DMS153 (cell line): ENCODE results near the gene ATXN1.

Experiments
- DNase-seq: peaks from one replicate; lab custom pipeline; 2025; lab: John Stamatoyannopoulos, UW

ATXN1 gene

GRCh38 chr6:16496991-16497801 is 264.1 kb downstream of the ATXN1 start:
- no peak for DNase-seq

GRCh38 chr6:16496210-16496609 is 265.1 kb downstream of the ATXN1 start:
- no peak for DNase-seq

GRCh38 chr6:16494793-16495192 is 266.5 kb downstream of the ATXN1 start:
- no peak for DNase-seq

- no peak for DNase-seq
Observed at GRCh38 chr6:16493802-16494201, 267.5 kb downstream of the ATXN1 start.

- no peak for DNase-seq
Observed at GRCh38 chr6:16493112-16493511, 268.1 kb downstream of the ATXN1 start.

GRCh38 chr6:16491666-16492313 is 269.5 kb downstream of the ATXN1 start:
- DNase-seq: no peak

GRCh38 chr6:16490616-16491015 is 270.6 kb downstream of the ATXN1 start:
- DNase-seq: no peak

- DNase-seq: no peak
Observed at GRCh38 chr6:16488813-16489212, 272.4 kb downstream of the ATXN1 start.

GRCh38 chr6:16487996-16488674 is 273.1 kb downstream of the ATXN1 start:
- no peak for DNase-seq

- DNase-seq: no peak
Observed at GRCh38 chr6:16486661-16487060, 274.6 kb downstream of the ATXN1 start.

- no peak for DNase-seq
Observed at GRCh38 chr6:16483315-16483875, 277.9 kb downstream of the ATXN1 start.

GRCh38 chr6:16482702-16483314 is 278.5 kb downstream of the ATXN1 start:
- no peak for DNase-seq

GRCh38 chr6:16481697-16482399 is 279.4 kb downstream of the ATXN1 start:
- DNase-seq: no peak

- no peak for DNase-seq
Observed at GRCh38 chr6:16480763-16481560, 280.3 kb downstream of the ATXN1 start.

- no peak for DNase-seq
Observed at GRCh38 chr6:16477367-16478149, 283.7 kb downstream of the ATXN1 start.

- DNase-seq: no peak
Observed at GRCh38 chr6:16476861-16477260, 284.4 kb downstream of the ATXN1 start.

- DNase-seq: no peak
Observed at GRCh38 chr6:16475494-16475781, 285.8 kb downstream of the ATXN1 start.

GRCh38 chr6:16474772-16475493 is 286.3 kb downstream of the ATXN1 start:
- DNase-seq: no peak
